ENCODE results near the gene IPO13. TPM values are rescaled to one million over a fixed set of nuclear protein-coding genes. Genes with fewer than 3 reads are reported as not detected.

Gene IPO13
- total RNA-seq, 2 experiments from 2014 or later: 10.7 to 12.5 TPM

GRCh38 chr1:44000122-44000665, 53.4 kb downstream of the IPO13 start:
- no peak overlapping the region for H3K4me3 Mint-ChIP-seq
- DNase-seq (no peak), ATAC-seq (no peak)
- ChIA-PET POLR2A (no interaction called here), CTCF (interaction anchor here (0.6 to 1.2 kb wide), 3 partner anchors 11 to 48 kb away, joined by 3 to 4 read pairs (median 3); no protein-coding TSS in a partner anchor)
- no peaks in the 10 kb centered on the region for H3K27me3 Mint-ChIP-seq
- peaks cover 10% of the 10 kb centered on the region for H3K36me3 Mint-ChIP-seq (ENCODE audit: low read depth)
- H3K27ac Mint-ChIP-seq: no peak overlapping the region
- H3K4me1 Mint-ChIP-seq: no peaks in the 10 kb centered on the region
- intact Hi-C loops (cut with DNase I, micrococcal nuclease): no loop called here
- no peaks in the 10 kb centered on the region for H3K9me3 Mint-ChIP-seq (ENCODE audit: low read depth)

GRCh38 chr1:44002165-44002564, 55.4 kb downstream of the IPO13 start:
- intact Hi-C loops (cut with DNase I, micrococcal nuclease): no loop called here
- CTCF ChIA-PET: interaction anchor here (0.7 to 1.0 kb wide), 2 partner anchors 34 to 68 kb away, joined by 3 read pairs; no protein-coding TSS in a partner anchor
- no peaks in the 10 kb centered on the region for H3K27me3 Mint-ChIP-seq
- DNase-seq (no peak), ATAC-seq (no peak)
- no peaks in the 10 kb centered on the region for H3K4me1 Mint-ChIP-seq
- peaks cover 12% of the 10 kb centered on the region for H3K36me3 Mint-ChIP-seq (ENCODE audit: low read depth)
- no peaks in the 10 kb centered on the region for H3K9me3 Mint-ChIP-seq (ENCODE audit: low read depth)
- H3K4me3 Mint-ChIP-seq: no peak overlapping the region
- H3K27ac Mint-ChIP-seq: no peak overlapping the region
- POLR2A ChIA-PET: no interaction called here

- no peak for DNase-seq
- H3K27me3 Mint-ChIP-seq: no peaks in the 10 kb centered on the region
- ATAC-seq: no peak
- no peaks in the 10 kb centered on the region for H3K9me3 Mint-ChIP-seq (ENCODE audit: low read depth)
- no peak overlapping the region for H3K4me3 Mint-ChIP-seq
- H3K4me1 Mint-ChIP-seq: no peaks in the 10 kb centered on the region
- no peak overlapping the region for H3K27ac Mint-ChIP-seq
- CTCF ChIA-PET: interaction anchor here (1.0 to 1.2 kb wide), 3 partner anchors 26 to 45 kb away, joined by 3 to 6 read pairs (median 4); no protein-coding TSS in a partner anchor
- peaks cover 12% of the 10 kb centered on the region for H3K36me3 Mint-ChIP-seq (ENCODE audit: low read depth)
- intact Hi-C loops (cut with DNase I, micrococcal nuclease): no loop called here
- POLR2A ChIA-PET: no interaction called here
These were observed 55.9 kb downstream of the IPO13 start for GRCh38 chr1:44002606-44003157.

GRCh38 chr1:44008259-44008658, 61.5 kb downstream of the IPO13 start:
- ATAC-seq (no peak), DNase-seq (no peak)
- Mint-ChIP-seq H3K9me3 (ENCODE audit: low read depth) (no peaks in the 10 kb centered on the region), H3K4me1 (peaks cover 4% of the 10 kb centered on the region), H3K27ac (no peak overlapping the region), H3K4me3 (no peak overlapping the region), H3K27me3 (no peaks in the 10 kb centered on the region), H3K36me3 (ENCODE audit: low read depth) (peaks cover 5% of the 10 kb centered on the region)
- ChIA-PET CTCF (no interaction called here), POLR2A (no interaction called here)
- intact Hi-C loops (cut with DNase I, micrococcal nuclease): no loop called here

- ChIA-PET CTCF (no interaction called here), POLR2A (no interaction called here)
- H3K4me1 Mint-ChIP-seq: peaks cover 9% of the 10 kb centered on the region
- peaks cover 3% of the 10 kb centered on the region for H3K36me3 Mint-ChIP-seq (ENCODE audit: low read depth)
- H3K9me3 Mint-ChIP-seq (ENCODE audit: low read depth): no peaks in the 10 kb centered on the region
- DNase-seq: no peak
- H3K27ac Mint-ChIP-seq: no peak overlapping the region
- H3K27me3 Mint-ChIP-seq: no peaks in the 10 kb centered on the region
- no peak overlapping the region for H3K4me3 Mint-ChIP-seq
- intact Hi-C loops (cut with DNase I, micrococcal nuclease): no loop called here
- ATAC-seq: no peak
These were observed 64.3 kb downstream of the IPO13 start for GRCh38 chr1:44010935-44011471.

- peaks cover 9% of the 10 kb centered on the region for H3K4me1 Mint-ChIP-seq
- ChIA-PET POLR2A (no interaction called here), CTCF (interaction anchor here (0.6 to 1.1 kb wide), 2 partner anchors 23 to 234 kb away, joined by 3 read pairs; no protein-coding TSS in a partner anchor)
- no peaks in the 10 kb centered on the region for H3K27me3 Mint-ChIP-seq
- no peak overlapping the region for H3K27ac Mint-ChIP-seq
- no peak for ATAC-seq
- H3K9me3 Mint-ChIP-seq (ENCODE audit: low read depth): no peaks in the 10 kb centered on the region
- H3K36me3 Mint-ChIP-seq (ENCODE audit: low read depth): peaks cover 3% of the 10 kb centered on the region
- H3K4me3 Mint-ChIP-seq: no peak overlapping the region
- intact Hi-C loops (cut with DNase I, micrococcal nuclease): no loop called here
- no peak for DNase-seq
These were observed 65.7 kb downstream of the IPO13 start for GRCh38 chr1:44012404-44012803.

- no peaks in the 10 kb centered on the region for H3K9me3 Mint-ChIP-seq (ENCODE audit: low read depth)
- H3K4me3 Mint-ChIP-seq: no peak overlapping the region
- DNase-seq (no peak), ATAC-seq (peak; percentile 33)
- no peaks in the 10 kb centered on the region for H3K27me3 Mint-ChIP-seq
- no peak overlapping the region for H3K27ac Mint-ChIP-seq
- ChIA-PET POLR2A (no interaction called here), CTCF (interaction anchor here (0.6 to 1.1 kb wide), 3 partner anchors 14 to 234 kb away, joined by 3 to 4 read pairs (median 3); no protein-coding TSS in a partner anchor)
- peaks cover 9% of the 10 kb centered on the region for H3K4me1 Mint-ChIP-seq
- intact Hi-C loops (cut with DNase I, micrococcal nuclease): no loop called here
- peaks cover 3% of the 10 kb centered on the region for H3K36me3 Mint-ChIP-seq (ENCODE audit: low read depth)
These were observed 66.3 kb downstream of the IPO13 start for GRCh38 chr1:44012941-44013609.

- Mint-ChIP-seq H3K27me3 (no peaks in the 10 kb centered on the region), H3K27ac (no peak overlapping the region), H3K36me3 (ENCODE audit: low read depth) (peaks cover 3% of the 10 kb centered on the region), H3K9me3 (ENCODE audit: low read depth) (no peaks in the 10 kb centered on the region), H3K4me3 (no peak overlapping the region), H3K4me1 (peaks cover 9% of the 10 kb centered on the region)
- POLR2A ChIA-PET: interaction anchor here (0.9 kb wide), 1 partner anchor 21 kb away, joined by 3 read pairs; no protein-coding TSS in a partner anchor
- DNase-seq: no peak
- CTCF ChIA-PET: interaction anchor here (0.7 to 1.2 kb wide), 2 partner anchors 15 to 16 kb away, joined by 3 to 4 read pairs; no protein-coding TSS in a partner anchor
- intact Hi-C loops (cut with DNase I, micrococcal nuclease): no loop called here
- no peak for ATAC-seq
These were observed 67.2 kb downstream of the IPO13 start for GRCh38 chr1:44013949-44014348.

- DNase-seq: no peak
- H3K4me1 Mint-ChIP-seq: peaks cover 9% of the 10 kb centered on the region
- no peak overlapping the region for H3K27ac Mint-ChIP-seq
- intact Hi-C loops (cut with DNase I, micrococcal nuclease): no loop called here
- no peaks in the 10 kb centered on the region for H3K9me3 Mint-ChIP-seq (ENCODE audit: low read depth)
- ChIA-PET CTCF (interaction anchor here (1.1 to 1.2 kb wide), 2 partner anchors 8 to 15 kb away, joined by 3 to 6 read pairs; no protein-coding TSS in a partner anchor), POLR2A (interaction anchor here (0.9 kb wide), 1 partner anchor 22 kb away, joined by 3 read pairs; no protein-coding TSS in a partner anchor)
- no peak overlapping the region for H3K4me3 Mint-ChIP-seq
- H3K36me3 Mint-ChIP-seq (ENCODE audit: low read depth): peaks cover 3% of the 10 kb centered on the region
- no peak for ATAC-seq
- H3K27me3 Mint-ChIP-seq: no peaks in the 10 kb centered on the region
These were observed 67.8 kb downstream of the IPO13 start for GRCh38 chr1:44014365-44015104.

- Mint-ChIP-seq H3K4me3 (no peak overlapping the region), H3K36me3 (ENCODE audit: low read depth) (no peaks in the 10 kb centered on the region)
- no peak for ATAC-seq
These were observed 68.5 kb downstream of the IPO13 start for GRCh38 chr1:44015206-44015605.

More at GRCh38 chr1:44015206-44015605, 68.5 kb downstream of the IPO13 start:
- POLR2A ChIA-PET: no interaction called here
- intact Hi-C loops (cut with DNase I, micrococcal nuclease): no loop called here
- no peaks in the 10 kb centered on the region for H3K9me3 Mint-ChIP-seq (ENCODE audit: low read depth)
- CTCF ChIA-PET: interaction anchor here (1.1 to 1.2 kb wide), 2 partner anchors 9 to 14 kb away, joined by 3 to 6 read pairs; no protein-coding TSS in a partner anchor
- H3K27ac Mint-ChIP-seq: no peak overlapping the region
- no peak for DNase-seq
- H3K4me1 Mint-ChIP-seq: peaks cover 9% of the 10 kb centered on the region
- H3K27me3 Mint-ChIP-seq: no peaks in the 10 kb centered on the region
